Chondrocyte (in vitro differentiated cells): Measurements from ENCODE around the gene DACT2. TPM values are rescaled to one million over a fixed set of nuclear protein-coding genes. Genes with fewer than 3 reads are reported as not detected.

Source experiments
- DNase-seq: peaks from one replicate; pipeline ENCODE4 v3.0.0; 2021; ENCODE audit warnings: mixed read lengths, low spot score
- H3K27ac Mint-ChIP-seq: one replicate; pipeline ENCODE4 v1.8.0; 2021; ENCODE audit warnings: mild to moderate bottlenecking, moderate library complexity, mixed read lengths; ENCODE audit not compliant: unreplicated experiment
- H3K27me3 Mint-ChIP-seq: 2 replicates; pipeline ENCODE4 v1.8.0; 2021; ENCODE audit warnings: low read depth, mixed read lengths
- H3K36me3 Mint-ChIP-seq: 2 replicates; pipeline ENCODE4 v1.8.0; 2021; ENCODE audit warnings: low read depth, mixed read lengths
- H3K4me1 Mint-ChIP-seq: 2 replicates; pipeline ENCODE4 v1.8.0; 2021; ENCODE audit warnings: low read depth, mild to moderate bottlenecking, mixed read lengths
- H3K4me3 Mint-ChIP-seq: one replicate; pipeline ENCODE4 v1.8.0; 2021; ENCODE audit warnings: mild to moderate bottlenecking, moderate library complexity, mixed read lengths; ENCODE audit not compliant: unreplicated experiment
- H3K9me3 Mint-ChIP-seq: 2 replicates; pipeline ENCODE4 v1.8.0; 2021; ENCODE audit warnings: low read depth, mixed read lengths
- total RNA-seq: library from RNA; stranded (reverse); gene quantifications from 3 replicates; pipeline ENCODE4 v1.2.1, GENCODE V29; 2021
- TF ChIP-seq, protein P1 (sequence below): fragments of 200-600 bp; sonication (generic); IDR thresholded peaks from 2 replicates; pipeline ENCODE4 v1.5.0; 2021; ENCODE audit warnings: antibody characterized with exemption, mild to moderate bottlenecking, moderate library complexity

Gene DACT2
- total RNA-seq, 1 donor from 2014 or later = 4.6 TPM

DNA sequence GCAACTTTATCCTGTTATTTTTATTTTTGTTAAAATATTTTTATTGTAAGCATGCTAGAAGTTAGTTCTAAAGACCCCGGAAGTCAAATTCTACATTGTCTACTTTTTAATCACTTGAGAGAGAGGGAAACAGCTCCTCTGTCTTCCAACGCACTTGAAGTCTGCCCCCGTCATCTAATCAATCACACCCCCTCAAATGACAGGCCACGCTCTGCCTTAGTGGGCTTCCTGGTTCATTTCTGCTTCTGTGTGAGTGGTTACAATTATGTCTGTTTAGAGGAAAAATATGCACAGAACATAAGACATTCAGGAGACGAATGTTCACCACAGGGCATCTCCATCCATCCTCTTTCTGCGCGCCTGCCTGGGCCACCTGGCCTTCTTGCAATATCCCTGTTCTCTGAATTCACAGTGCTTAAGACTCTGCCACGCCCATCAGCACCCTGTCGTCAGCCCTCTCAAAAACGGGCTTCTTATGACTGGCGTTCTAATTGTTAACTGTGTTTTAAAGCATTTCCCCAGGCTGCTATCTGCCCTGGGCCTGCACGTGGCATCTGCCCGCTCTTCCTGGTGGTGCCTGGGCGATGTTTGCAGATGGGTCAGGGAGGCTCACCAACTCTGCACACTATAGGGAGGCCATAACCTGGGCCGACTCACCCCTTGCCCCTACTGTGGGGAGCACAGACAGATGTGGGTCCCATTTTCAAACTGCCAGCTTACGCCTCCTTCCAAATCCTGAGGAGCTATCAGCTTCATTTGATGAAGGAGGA is 15.4 kb downstream of the DACT2 start:
- peaks cover 10% of the 10 kb centered on the region for H3K4me1 Mint-ChIP-seq
- peaks cover 2% of the 10 kb centered on the region for H3K27me3 Mint-ChIP-seq
- peaks cover 4% of the 10 kb centered on the region for H3K36me3 Mint-ChIP-seq
- TF ChIP-seq, protein P1, sequence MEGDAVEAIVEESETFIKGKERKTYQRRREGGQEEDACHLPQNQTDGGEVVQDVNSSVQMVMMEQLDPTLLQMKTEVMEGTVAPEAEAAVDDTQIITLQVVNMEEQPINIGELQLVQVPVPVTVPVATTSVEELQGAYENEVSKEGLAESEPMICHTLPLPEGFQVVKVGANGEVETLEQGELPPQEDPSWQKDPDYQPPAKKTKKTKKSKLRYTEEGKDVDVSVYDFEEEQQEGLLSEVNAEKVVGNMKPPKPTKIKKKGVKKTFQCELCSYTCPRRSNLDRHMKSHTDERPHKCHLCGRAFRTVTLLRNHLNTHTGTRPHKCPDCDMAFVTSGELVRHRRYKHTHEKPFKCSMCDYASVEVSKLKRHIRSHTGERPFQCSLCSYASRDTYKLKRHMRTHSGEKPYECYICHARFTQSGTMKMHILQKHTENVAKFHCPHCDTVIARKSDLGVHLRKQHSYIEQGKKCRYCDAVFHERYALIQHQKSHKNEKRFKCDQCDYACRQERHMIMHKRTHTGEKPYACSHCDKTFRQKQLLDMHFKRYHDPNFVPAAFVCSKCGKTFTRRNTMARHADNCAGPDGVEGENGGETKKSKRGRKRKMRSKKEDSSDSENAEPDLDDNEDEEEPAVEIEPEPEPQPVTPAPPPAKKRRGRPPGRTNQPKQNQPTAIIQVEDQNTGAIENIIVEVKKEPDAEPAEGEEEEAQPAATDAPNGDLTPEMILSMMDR = no peak
- no peak overlapping the region for H3K27ac Mint-ChIP-seq
- H3K4me3 Mint-ChIP-seq = no peak overlapping the region
- H3K9me3 Mint-ChIP-seq = no peaks in the 10 kb centered on the region
- DNase-seq = no peak

DNA sequence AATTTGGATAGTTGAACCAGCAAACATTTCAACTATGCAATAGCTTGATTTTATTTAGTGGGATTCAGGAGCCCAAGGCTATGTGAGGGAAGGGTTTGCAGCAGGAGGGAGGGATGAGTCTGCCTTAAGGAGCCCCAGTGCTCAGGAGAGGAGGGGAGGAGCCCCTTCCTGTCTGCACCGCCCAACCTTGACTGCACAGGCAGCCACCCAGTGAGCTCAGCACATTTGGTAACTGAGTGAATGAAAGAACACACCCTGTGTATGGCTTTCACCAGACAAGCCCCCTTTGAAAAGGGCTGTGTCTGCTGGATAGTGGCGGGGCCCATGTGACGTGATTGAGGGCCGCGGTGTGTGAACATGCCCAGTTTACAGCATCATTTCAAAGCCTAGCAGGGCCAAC is 17.0 kb downstream of the DACT2 start:
- no peaks in the 10 kb centered on the region for H3K9me3 Mint-ChIP-seq
- H3K27ac Mint-ChIP-seq = no peak overlapping the region
- TF ChIP-seq, protein P1 = no peak
- no peak for DNase-seq
- no peak overlapping the region for H3K4me3 Mint-ChIP-seq
- H3K4me1 Mint-ChIP-seq = peaks cover 10% of the 10 kb centered on the region
- H3K27me3 Mint-ChIP-seq = peaks cover 5% of the 10 kb centered on the region
- peaks cover 2% of the 10 kb centered on the region for H3K36me3 Mint-ChIP-seq

DNA sequence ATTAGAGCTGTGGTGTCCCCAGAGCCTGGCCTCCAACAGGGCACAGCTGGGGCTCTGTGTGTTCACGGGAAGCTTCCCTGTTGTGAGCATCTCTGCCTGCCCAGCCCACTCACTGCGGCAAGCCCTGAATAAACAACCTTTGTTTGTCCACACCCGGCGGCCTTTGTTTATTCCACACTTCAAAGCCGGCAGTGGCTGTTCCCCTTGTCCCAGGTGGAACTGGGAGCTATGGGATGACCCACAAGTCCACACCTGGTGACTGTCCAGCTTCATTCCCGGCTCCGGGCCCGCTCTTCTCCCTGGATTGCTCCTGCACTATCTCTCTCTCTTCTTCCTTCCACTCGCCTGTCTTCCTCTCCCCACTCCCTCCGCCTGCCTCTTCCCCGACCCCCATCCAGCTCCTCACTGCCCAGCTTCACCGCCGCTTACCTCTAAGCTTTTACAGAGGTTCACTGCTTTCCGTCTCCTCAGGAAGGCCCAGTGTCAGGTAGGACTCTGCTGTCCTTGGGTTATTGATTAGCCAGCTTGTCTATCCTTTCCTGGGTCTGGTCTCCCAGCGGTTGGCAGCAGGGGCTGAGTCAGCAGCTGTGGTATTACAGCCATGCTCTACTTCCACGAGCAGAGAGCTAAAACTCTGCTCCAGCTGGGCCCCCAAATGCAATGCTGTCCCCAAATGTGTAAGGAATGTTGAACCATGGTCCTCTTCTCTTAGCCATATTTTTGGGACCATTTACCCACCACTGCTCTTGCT is 17.8 kb downstream of the DACT2 start:
- no peaks in the 10 kb centered on the region for H3K9me3 Mint-ChIP-seq
- peaks cover 10% of the 10 kb centered on the region for H3K4me1 Mint-ChIP-seq
- peaks cover 6% of the 10 kb centered on the region for H3K27me3 Mint-ChIP-seq
- no peak overlapping the region for H3K27ac Mint-ChIP-seq
- no peak overlapping the region for H3K4me3 Mint-ChIP-seq
- peaks cover 2% of the 10 kb centered on the region for H3K36me3 Mint-ChIP-seq
- no peak for DNase-seq
- TF ChIP-seq, protein P1 = no peak

DNA sequence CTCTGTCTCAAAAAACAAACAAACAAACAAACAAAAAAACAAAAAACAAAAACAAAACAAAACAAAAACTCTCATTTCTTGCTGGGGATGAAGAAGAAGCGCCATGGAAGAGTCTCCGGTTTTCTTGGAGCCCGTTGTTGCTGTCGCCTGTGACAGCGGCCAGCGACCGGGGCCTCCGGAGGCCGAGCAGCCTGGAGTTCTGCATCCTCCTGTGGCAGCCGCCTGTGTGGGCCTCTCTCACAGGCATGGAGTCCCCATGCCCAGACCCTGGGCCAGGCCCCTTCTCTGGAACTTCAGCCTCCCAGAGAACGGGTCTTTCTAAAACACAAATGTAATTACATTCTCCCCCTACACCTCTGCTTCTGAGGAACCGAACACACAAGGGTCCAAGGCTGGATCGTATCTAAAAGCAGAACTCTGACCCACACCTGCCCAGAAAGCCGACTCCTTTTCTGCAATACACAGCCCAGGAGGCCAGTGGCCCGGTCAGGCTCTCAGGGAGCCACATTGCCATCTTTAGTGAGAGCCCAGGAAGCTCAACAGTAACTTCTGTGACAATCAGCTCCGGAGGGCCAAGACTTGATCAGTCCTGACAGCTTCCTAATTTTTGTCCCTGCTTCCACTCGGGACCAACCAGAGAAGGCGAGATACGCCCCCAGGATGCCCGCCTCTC is 18.5 kb downstream of the DACT2 start:
- peaks cover 2% of the 10 kb centered on the region for H3K36me3 Mint-ChIP-seq
- no peak overlapping the region for H3K4me3 Mint-ChIP-seq
- no peak for DNase-seq
- peaks cover 6% of the 10 kb centered on the region for H3K27me3 Mint-ChIP-seq
- no peak overlapping the region for H3K27ac Mint-ChIP-seq
- no peaks in the 10 kb centered on the region for H3K9me3 Mint-ChIP-seq
- TF ChIP-seq, protein P1 = no peak
- peaks cover 10% of the 10 kb centered on the region for H3K4me1 Mint-ChIP-seq
